ENCODE data around the gene PODXL.

Gene PODXL

DNA sequence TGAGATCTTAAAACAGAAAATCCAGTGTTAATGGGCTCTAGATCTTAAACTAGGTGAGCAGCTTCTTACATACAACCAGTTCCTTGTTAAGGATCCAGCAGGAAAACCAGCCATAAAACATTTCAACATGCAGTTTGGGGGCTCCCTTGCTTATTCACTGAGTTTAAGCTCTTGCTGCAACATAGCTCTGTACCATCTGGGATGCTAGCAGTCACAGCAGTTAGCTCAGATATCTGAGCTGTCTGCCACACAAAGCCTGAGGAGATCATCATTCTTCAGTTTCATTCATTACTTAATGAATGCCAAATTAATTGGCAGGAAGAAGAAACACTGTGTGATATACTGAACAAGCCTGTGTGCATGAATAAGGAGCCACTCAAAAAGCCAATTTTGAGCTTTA lies 62.8 kb downstream of the PODXL start:
- TF ChIP-seq, protein P1, sequence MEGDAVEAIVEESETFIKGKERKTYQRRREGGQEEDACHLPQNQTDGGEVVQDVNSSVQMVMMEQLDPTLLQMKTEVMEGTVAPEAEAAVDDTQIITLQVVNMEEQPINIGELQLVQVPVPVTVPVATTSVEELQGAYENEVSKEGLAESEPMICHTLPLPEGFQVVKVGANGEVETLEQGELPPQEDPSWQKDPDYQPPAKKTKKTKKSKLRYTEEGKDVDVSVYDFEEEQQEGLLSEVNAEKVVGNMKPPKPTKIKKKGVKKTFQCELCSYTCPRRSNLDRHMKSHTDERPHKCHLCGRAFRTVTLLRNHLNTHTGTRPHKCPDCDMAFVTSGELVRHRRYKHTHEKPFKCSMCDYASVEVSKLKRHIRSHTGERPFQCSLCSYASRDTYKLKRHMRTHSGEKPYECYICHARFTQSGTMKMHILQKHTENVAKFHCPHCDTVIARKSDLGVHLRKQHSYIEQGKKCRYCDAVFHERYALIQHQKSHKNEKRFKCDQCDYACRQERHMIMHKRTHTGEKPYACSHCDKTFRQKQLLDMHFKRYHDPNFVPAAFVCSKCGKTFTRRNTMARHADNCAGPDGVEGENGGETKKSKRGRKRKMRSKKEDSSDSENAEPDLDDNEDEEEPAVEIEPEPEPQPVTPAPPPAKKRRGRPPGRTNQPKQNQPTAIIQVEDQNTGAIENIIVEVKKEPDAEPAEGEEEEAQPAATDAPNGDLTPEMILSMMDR (IDR thresholded peaks at IDR 0.05; ENCODE audit: insufficient read depth, missing control alignments) = no peak
- peak; percentile 97 for FAIRE-seq
- no peak for DNase-seq (ENCODE audit: insufficient read length, low spot score)

DNA sequence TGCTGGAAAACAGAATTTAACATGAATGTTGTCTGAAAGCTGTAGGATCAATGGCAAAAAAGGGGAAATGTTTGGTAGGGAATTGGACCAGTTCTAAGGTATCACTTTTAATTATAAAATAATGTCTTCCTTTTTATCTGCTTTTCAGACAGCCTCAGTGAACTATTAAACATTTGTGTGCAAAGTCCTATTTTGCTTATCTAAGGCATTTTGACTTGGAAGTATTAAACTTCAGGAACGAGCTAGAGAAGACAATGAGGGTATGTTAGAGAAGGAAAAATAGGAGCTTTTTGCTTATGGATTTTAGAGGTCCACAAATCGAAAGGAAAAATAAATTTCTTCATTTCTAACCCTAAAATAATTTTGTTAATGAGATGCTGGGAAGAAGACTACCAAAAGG lies 63.3 kb downstream of the PODXL start:
- no peak for DNase-seq (ENCODE audit: insufficient read length, low spot score)
- FAIRE-seq = peak; percentile 6
- TF ChIP-seq, protein P1 (IDR thresholded peaks at IDR 0.05; ENCODE audit: insufficient read depth, missing control alignments) = no peak

DNA sequence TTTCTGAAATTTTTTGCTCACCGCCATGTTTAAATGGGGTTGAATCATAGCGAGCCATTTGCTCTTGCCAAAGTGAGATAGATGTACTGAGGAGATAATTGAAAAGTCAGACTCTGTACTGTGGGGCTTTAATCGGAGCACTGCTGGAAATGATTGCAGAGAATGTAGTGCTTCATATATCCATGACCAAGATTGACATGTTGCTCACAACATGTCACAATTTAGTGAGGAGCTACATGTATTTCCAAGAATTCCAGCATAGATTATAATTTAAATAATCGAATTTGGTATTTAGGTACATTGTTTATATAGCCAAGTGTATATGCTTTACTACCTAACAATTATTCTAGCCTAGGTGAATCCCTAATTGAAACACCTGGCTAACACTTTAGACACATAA lies 66.5 kb downstream of the PODXL start:
- no peak for FAIRE-seq
- DNase-seq (ENCODE audit: insufficient read length, low spot score) = no peak
- TF ChIP-seq, protein P1 (IDR thresholded peaks at IDR 0.05; ENCODE audit: insufficient read depth, missing control alignments) = no peak

DNA sequence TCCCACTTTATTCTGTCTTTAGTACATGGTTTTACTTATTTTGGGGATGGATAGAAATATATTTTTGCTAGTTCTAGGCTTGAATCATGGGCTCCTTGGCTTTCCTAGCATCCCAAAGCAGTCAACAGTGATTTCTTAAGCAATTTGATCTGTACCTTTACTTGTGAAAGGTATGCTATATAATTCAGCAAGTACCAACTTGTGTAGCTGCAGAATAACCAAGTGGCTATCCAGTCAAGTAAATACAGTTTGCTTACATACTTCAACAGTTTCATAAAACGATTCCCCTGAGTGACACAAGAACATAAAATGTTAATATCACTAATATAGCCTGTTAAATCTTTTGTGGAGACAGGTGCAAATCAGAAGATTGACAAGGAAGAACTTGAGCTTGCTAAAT lies 67.2 kb downstream of the PODXL start:
- TF ChIP-seq, protein P1 (IDR thresholded peaks at IDR 0.05; ENCODE audit: insufficient read depth, missing control alignments) = no peak
- no peak for DNase-seq (ENCODE audit: insufficient read length, low spot score)
- FAIRE-seq = no peak

GRCh38 chr7:131488361-131488760 lies 68.1 kb downstream of the PODXL start:
- FAIRE-seq (no peak), DNase-seq (ENCODE audit: insufficient read length, low spot score) (no peak)
- TF ChIP-seq, protein P1 (IDR thresholded peaks at IDR 0.05; ENCODE audit: insufficient read depth, missing control alignments) = no peak

DNA sequence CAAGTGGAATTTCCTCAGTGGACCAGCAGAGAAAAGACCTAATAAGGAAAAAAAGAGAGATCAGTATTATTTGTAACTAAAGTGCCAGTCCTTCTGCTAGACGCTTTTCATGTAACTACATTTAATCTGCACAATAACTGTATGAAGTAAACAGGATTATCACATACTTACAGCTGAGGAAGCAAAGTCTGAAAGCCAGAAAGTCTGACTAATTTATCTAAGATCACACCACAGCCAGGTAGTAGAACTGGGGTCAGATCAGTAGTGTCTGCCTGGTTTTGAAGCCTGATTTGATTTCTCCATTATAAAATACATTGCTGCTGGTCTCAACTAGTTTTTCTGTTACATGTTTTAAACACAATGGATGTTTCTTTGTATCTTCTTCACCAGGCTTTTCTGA lies 69.2 kb downstream of the PODXL start:
- DNase-seq (ENCODE audit: insufficient read length, low spot score) = no peak
- peak; percentile 87 for FAIRE-seq
- TF ChIP-seq, protein P1 (IDR thresholded peaks at IDR 0.05; ENCODE audit: insufficient read depth, missing control alignments) = no peak

- TF ChIP-seq, protein P1 (IDR thresholded peaks at IDR 0.05; ENCODE audit: insufficient read depth, missing control alignments) = no peak
- no peak for FAIRE-seq
- no peak for DNase-seq (ENCODE audit: insufficient read length, low spot score)
These were observed 70.1 kb downstream of the PODXL start for GRCh38 chr7:131486346-131486745.

Data from D721Med (cell line).